IPS-18a (cell line): ENCODE data around the gene ANKRD61.

ENCODE experiments used
- H3K27ac ChIP-seq: one replicate; pipeline ENCODE4 v1.5.1; 2013; ENCODE audit warnings: low read length
- H3K27me3 ChIP-seq: one replicate; pipeline ENCODE4 v1.6.1; 2013; ENCODE audit warnings: mild to moderate bottlenecking, low read length; ENCODE audit not compliant: control insufficient read depth, insufficient read depth
- H3K36me3 ChIP-seq: one replicate; pipeline ENCODE4 v1.6.1; 2013; ENCODE audit warnings: low read depth, low read length; ENCODE audit not compliant: control insufficient read depth
- H3K4me1 ChIP-seq: one replicate; pipeline ENCODE4 v1.6.1; 2013; ENCODE audit warnings: low read depth, low read length; ENCODE audit not compliant: control insufficient read depth
- H3K4me3 ChIP-seq: one replicate; pipeline ENCODE4 v1.5.1; 2013; ENCODE audit warnings: low read length
- H3K9ac ChIP-seq: one replicate; pipeline ENCODE4 v1.6.1; 2013; ENCODE audit warnings: mild to moderate bottlenecking, low read length, moderate library complexity
- H3K9me3 ChIP-seq: one replicate; pipeline ENCODE4 v1.6.1; 2013; ENCODE audit warnings: low read depth, low read length; ENCODE audit not compliant: control insufficient read depth

The ANKRD61 gene

DNA sequence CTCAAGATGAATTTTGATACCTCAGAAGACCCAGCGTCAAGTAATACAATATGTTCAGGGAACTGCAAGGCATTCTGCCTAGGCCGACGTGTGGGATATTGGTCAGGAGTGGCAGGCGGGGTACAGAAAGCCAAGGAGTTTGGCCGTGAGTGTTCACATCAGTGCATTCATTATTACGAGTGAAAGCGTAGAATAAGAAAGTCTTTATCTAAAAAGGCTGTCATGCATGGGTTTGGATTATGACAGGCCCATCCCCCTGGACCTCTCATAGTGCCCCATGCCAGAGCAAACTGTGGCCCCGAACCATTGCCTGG is 14.6 kb upstream of the ANKRD61 start:
- H3K27me3 ChIP-seq: no peaks in the 10 kb centered on the region
- no peaks in the 10 kb centered on the region for H3K9me3 ChIP-seq
- H3K36me3 ChIP-seq: peaks cover 71% of the 10 kb centered on the region
- no peak overlapping the region for H3K4me3 ChIP-seq
- H3K4me1 ChIP-seq: no peaks in the 10 kb centered on the region
- H3K27ac ChIP-seq: no peak overlapping the region
- H3K9ac ChIP-seq: no peak overlapping the region

GRCh38 chr7:6020371-6021286 is 10.5 kb upstream of the ANKRD61 start:
- Histone ChIP-seq H3K4me1 (no peaks in the 10 kb centered on the region), H3K27ac (no peak overlapping the region), H3K9ac (no peak overlapping the region), H3K27me3 (no peaks in the 10 kb centered on the region), H3K36me3 (peaks cover 84% of the 10 kb centered on the region), H3K9me3 (no peaks in the 10 kb centered on the region), H3K4me3 (no peak overlapping the region)

DNA sequence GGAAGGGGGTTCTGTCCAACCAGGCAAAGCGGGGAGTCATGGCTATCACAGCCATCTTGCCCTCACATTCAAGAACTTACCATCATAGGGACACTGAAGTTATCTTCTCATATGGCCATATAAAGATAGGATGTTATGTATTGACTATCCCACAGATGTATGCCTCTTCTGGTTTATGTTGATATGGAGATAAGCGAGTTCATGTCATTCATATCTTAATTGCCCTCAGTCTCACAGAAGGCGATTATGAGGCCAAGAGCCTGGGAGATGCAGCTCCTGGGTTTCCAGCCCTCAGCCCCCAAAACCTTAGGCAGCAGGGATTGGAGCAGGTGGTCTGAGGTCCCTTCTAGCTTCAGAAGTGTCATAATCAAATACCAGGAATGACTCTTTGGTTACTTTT is 8.5 kb upstream of the ANKRD61 start:
- Histone ChIP-seq H3K9ac (no peak overlapping the region), H3K27me3 (no peaks in the 10 kb centered on the region), H3K9me3 (no peaks in the 10 kb centered on the region), H3K4me3 (no peak overlapping the region), H3K4me1 (no peaks in the 10 kb centered on the region), H3K36me3 (peaks cover 76% of the 10 kb centered on the region), H3K27ac (no peak overlapping the region)

- H3K36me3 ChIP-seq: peaks cover 78% of the 10 kb centered on the region
- H3K9ac ChIP-seq: no peak overlapping the region
- no peaks in the 10 kb centered on the region for H3K4me1 ChIP-seq
- no peak overlapping the region for H3K4me3 ChIP-seq
- no peaks in the 10 kb centered on the region for H3K27me3 ChIP-seq
- no peaks in the 10 kb centered on the region for H3K9me3 ChIP-seq
- no peak overlapping the region for H3K27ac ChIP-seq
These were observed 7.2 kb upstream of the ANKRD61 start for GRCh38 chr7:6023974-6024435.

GRCh38 chr7:6026011-6026819 is 5.0 kb upstream of the ANKRD61 start:
- peaks cover 63% of the 10 kb centered on the region for H3K36me3 ChIP-seq
- H3K4me3 ChIP-seq: no peak overlapping the region
- H3K9ac ChIP-seq: no peak overlapping the region

DNA sequence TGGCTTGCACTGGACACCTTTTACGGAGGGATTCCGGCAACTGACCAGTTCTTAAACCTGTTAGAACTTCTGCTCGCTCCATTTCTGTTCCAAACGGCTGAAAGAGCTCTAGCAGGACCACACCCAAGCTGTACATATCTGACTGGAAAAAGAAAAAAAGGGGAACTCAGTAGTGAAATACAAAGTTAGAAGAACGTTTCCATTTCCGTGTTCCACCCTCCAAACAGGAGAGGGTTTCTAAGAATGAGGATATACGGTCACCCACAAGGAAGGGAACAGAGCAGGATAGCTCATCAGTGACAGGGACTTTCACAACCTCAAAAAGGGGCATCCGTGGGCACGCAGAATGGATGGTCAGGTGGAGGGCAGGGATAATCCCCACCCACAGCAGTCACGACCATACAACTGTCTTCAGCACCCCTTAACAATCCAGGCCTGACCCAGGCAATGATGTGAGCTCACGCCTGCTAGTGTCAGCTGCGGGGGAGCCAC is 4.3 kb upstream of the ANKRD61 start:
- no peak overlapping the region for H3K27ac ChIP-seq
- peaks cover 63% of the 10 kb centered on the region for H3K36me3 ChIP-seq
- H3K9me3 ChIP-seq: no peaks in the 10 kb centered on the region
- no peak overlapping the region for H3K9ac ChIP-seq
- no peaks in the 10 kb centered on the region for H3K27me3 ChIP-seq
- H3K4me1 ChIP-seq: no peaks in the 10 kb centered on the region
- H3K4me3 ChIP-seq: no peak overlapping the region

More at GRCh38 chr7:6026011-6026819, 5.0 kb upstream of the ANKRD61 start:
- Histone ChIP-seq H3K9me3 (no peaks in the 10 kb centered on the region), H3K27ac (no peak overlapping the region), H3K4me1 (no peaks in the 10 kb centered on the region), H3K27me3 (no peaks in the 10 kb centered on the region)

- Histone ChIP-seq H3K27me3 (no peaks in the 10 kb centered on the region), H3K4me1 (no peaks in the 10 kb centered on the region), H3K27ac (no peak overlapping the region), H3K9me3 (no peaks in the 10 kb centered on the region), H3K9ac (no peak overlapping the region), H3K4me3 (no peak overlapping the region), H3K36me3 (peaks cover 57% of the 10 kb centered on the region)
These were observed 3.3 kb upstream of the ANKRD61 start for GRCh38 chr7:6027806-6028365.

DNA sequence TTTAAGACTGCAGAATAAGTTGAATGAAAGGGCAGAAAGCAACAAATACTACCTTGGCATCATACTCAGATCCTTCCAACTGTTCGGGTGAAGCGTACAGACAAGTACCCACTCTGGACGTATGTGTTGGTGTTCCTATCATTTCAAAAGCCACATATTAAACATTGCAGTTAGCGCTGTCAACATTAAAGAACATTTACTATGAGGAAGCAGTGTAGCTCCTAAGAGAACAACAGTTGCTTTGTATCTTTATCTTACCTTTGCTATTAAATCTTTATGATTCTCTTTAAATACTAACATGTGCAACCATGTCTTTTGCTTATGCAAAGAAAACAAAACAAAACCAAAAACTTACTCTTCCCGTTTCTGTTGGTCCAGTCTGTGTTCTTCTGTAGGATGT is 2.6 kb upstream of the ANKRD61 start:
- H3K9me3 ChIP-seq: no peaks in the 10 kb centered on the region

DNA sequence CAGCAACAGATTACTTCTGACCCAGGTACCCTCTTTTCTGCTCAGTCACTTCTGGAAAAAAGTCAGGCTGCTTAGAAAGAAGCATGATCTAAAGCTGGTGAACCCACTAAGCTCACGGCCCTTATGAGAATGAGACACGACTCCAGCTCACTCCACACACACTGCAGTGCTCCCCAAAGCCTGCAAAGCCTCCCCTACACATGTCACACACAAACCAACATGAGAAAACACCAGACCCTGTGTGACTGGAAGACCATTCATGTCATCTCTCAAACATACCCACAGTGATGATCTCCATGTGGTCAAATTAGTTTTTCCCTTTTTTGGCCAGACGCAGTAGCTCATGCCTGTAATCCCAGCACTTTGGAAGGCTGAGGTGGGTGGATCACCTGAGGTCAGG is 391 bp downstream of the ANKRD61 start:
- Histone ChIP-seq H3K9me3 (no peaks in the 10 kb centered on the region), H3K27me3 (no peaks in the 10 kb centered on the region), H3K4me3 (no peak overlapping the region), H3K4me1 (no peaks in the 10 kb centered on the region), H3K27ac (no peak overlapping the region), H3K9ac (no peak overlapping the region), H3K36me3 (peaks cover 60% of the 10 kb centered on the region)

More for the DNA sequence above, 2.6 kb upstream of the ANKRD61 start:
- H3K27me3 ChIP-seq: no peaks in the 10 kb centered on the region
- no peak overlapping the region for H3K27ac ChIP-seq
- no peak overlapping the region for H3K9ac ChIP-seq
- no peaks in the 10 kb centered on the region for H3K4me1 ChIP-seq
- peaks cover 54% of the 10 kb centered on the region for H3K36me3 ChIP-seq
- no peak overlapping the region for H3K4me3 ChIP-seq

- Histone ChIP-seq H3K27me3 (no peaks in the 10 kb centered on the region), H3K9me3 (no peaks in the 10 kb centered on the region), H3K4me1 (no peaks in the 10 kb centered on the region), H3K36me3 (peaks cover 64% of the 10 kb centered on the region), H3K9ac (no peak overlapping the region), H3K4me3 (no peak overlapping the region), H3K27ac (no peak overlapping the region)
These were observed 991 bp downstream of the ANKRD61 start for GRCh38 chr7:6032167-6032566.

DNA sequence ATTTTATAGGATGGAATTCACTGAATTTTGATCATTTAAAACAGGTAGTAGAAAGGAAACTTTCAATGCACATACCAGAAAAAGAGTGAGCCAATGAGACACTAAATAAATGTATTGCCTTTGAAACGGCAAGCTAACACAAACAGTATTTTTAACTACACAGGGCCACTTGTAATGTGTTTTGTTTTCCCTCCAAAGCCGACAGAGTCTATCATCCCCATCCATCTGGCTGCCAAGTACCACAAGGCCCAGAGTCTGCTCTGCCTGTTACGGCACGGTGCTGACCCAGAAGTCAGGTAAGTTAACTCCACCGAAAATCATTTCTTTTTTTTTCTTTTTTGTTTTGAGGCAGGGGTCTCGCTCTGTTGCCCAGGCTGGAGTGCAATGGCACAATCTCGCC is 1.5 kb downstream of the ANKRD61 start:
- H3K27me3 ChIP-seq: no peaks in the 10 kb centered on the region
- no peaks in the 10 kb centered on the region for H3K9me3 ChIP-seq
- no peaks in the 10 kb centered on the region for H3K4me1 ChIP-seq
- no peak overlapping the region for H3K9ac ChIP-seq
- H3K36me3 ChIP-seq: peaks cover 64% of the 10 kb centered on the region
- H3K4me3 ChIP-seq: no peak overlapping the region
- H3K27ac ChIP-seq: no peak overlapping the region
